ENCODE results near the gene L3MBTL4.

L3MBTL4 gene

GRCh38 chr18:6342990-6343389 lies 71.7 kb downstream of the L3MBTL4 start:
- TF ChIP-seq CTCF (IDR thresholded peaks at IDR 0.05; ENCODE audit: borderline replicate concordance, insufficient read depth, low read depth, low read length) = no peak
- no peak overlapping the region for H3K4me3 ChIP-seq (ENCODE audit: low read depth, low read length)

- H3K4me3 ChIP-seq (ENCODE audit: low read depth, low read length) = no peak overlapping the region
- no peak for TF ChIP-seq CTCF (IDR thresholded peaks at IDR 0.05; ENCODE audit: borderline replicate concordance, insufficient read depth, low read depth, low read length)
These were observed 73.0 kb downstream of the L3MBTL4 start for GRCh38 chr18:6341709-6342108.

GRCh38 chr18:6341303-6341702 lies 73.4 kb downstream of the L3MBTL4 start:
- no peak for TF ChIP-seq CTCF (IDR thresholded peaks at IDR 0.05; ENCODE audit: borderline replicate concordance, insufficient read depth, low read depth, low read length)
- no peak overlapping the region for H3K4me3 ChIP-seq (ENCODE audit: low read depth, low read length)

- no peak overlapping the region for H3K4me3 ChIP-seq (ENCODE audit: low read depth, low read length)
- TF ChIP-seq CTCF (IDR thresholded peaks at IDR 0.05; ENCODE audit: borderline replicate concordance, insufficient read depth, low read depth, low read length) = no peak
These were observed 74.6 kb downstream of the L3MBTL4 start for GRCh38 chr18:6340121-6340520.

- no peak for TF ChIP-seq CTCF (IDR thresholded peaks at IDR 0.05; ENCODE audit: borderline replicate concordance, insufficient read depth, low read depth, low read length)
- H3K4me3 ChIP-seq (ENCODE audit: low read depth, low read length) = no peak overlapping the region
These were observed 78.5 kb downstream of the L3MBTL4 start for GRCh38 chr18:6336239-6336638.

GRCh38 chr18:6333981-6334380 lies 80.7 kb downstream of the L3MBTL4 start:
- no peak overlapping the region for H3K4me3 ChIP-seq (ENCODE audit: low read depth, low read length)
- TF ChIP-seq CTCF (IDR thresholded peaks at IDR 0.05; ENCODE audit: borderline replicate concordance, insufficient read depth, low read depth, low read length) = no peak

- no peak for TF ChIP-seq CTCF (IDR thresholded peaks at IDR 0.05; ENCODE audit: borderline replicate concordance, insufficient read depth, low read depth, low read length)
- no peak overlapping the region for H3K4me3 ChIP-seq (ENCODE audit: low read depth, low read length)
These were observed 82.8 kb downstream of the L3MBTL4 start for GRCh38 chr18:6331872-6332271.
